Measurements from ENCODE around the gene IGSF21. TPM values are rescaled to one million over a fixed set of nuclear protein-coding genes. Genes with fewer than 3 reads are reported as not detected.

Gene IGSF21
- total RNA-seq, 1 experiment from 2014 or later, result not detected

DNA sequence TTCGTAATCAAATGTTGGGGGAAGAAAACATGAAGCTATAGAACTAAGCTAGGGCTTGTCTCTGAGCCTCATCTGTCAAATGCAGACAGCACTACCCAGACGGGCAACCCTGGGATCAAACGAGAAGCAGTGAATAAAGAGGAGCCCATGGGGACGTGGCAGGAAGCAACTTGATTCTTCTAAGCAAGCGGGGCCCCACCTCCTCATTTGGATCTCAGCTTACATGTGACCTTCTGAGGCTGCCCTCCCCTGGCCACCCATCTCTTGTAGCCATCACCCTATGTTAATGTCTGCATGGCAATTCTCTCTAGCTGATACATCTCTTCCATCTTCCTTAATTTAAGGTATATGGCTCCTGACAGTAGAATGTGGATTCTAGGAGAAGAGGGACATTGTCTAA is 171.3 kb downstream of the IGSF21 start:
- no peak overlapping the region for H3K4me3 Mint-ChIP-seq (ENCODE audit: unreplicated experiment)
- BruUV-seq (replicated peaks), result no TSS peak
- no peaks in the 10 kb centered on the region for H3K4me1 Mint-ChIP-seq (ENCODE audit: insufficient read depth, unreplicated experiment)
- CTCF ChIA-PET, result interaction anchor here (0.7 kb wide), 1 partner anchor 296 kb away, joined by 4 read pairs; no protein-coding TSS in a partner anchor
- H3K27ac Mint-ChIP-seq (ENCODE audit: low read depth, unreplicated experiment), result no peak overlapping the region
- TF ChIP-seq, protein P1, sequence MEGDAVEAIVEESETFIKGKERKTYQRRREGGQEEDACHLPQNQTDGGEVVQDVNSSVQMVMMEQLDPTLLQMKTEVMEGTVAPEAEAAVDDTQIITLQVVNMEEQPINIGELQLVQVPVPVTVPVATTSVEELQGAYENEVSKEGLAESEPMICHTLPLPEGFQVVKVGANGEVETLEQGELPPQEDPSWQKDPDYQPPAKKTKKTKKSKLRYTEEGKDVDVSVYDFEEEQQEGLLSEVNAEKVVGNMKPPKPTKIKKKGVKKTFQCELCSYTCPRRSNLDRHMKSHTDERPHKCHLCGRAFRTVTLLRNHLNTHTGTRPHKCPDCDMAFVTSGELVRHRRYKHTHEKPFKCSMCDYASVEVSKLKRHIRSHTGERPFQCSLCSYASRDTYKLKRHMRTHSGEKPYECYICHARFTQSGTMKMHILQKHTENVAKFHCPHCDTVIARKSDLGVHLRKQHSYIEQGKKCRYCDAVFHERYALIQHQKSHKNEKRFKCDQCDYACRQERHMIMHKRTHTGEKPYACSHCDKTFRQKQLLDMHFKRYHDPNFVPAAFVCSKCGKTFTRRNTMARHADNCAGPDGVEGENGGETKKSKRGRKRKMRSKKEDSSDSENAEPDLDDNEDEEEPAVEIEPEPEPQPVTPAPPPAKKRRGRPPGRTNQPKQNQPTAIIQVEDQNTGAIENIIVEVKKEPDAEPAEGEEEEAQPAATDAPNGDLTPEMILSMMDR (IDR thresholded peaks at IDR 0.05; ENCODE audit: unreplicated experiment), result no peak
- H3K36me3 Mint-ChIP-seq (ENCODE audit: insufficient read depth, unreplicated experiment), result no peaks in the 10 kb centered on the region
- no peak for DNase-seq (ENCODE audit: unreplicated experiment)
- intact Hi-C loops (cut with micrococcal nuclease), result no loop called here
- peaks cover 12% of the 10 kb centered on the region for H3K27me3 Mint-ChIP-seq (ENCODE audit: insufficient read depth, unreplicated experiment)
- H3K9me3 Mint-ChIP-seq (ENCODE audit: unreplicated experiment), result no peaks in the 10 kb centered on the region
- POLR2A ChIA-PET, result no interaction called here

- TF ChIP-seq, protein P1 (IDR thresholded peaks at IDR 0.05; ENCODE audit: unreplicated experiment), result no peak
- DNase-seq (ENCODE audit: unreplicated experiment), result no peak
- Mint-ChIP-seq H3K4me1 (ENCODE audit: insufficient read depth, unreplicated experiment) (no peaks in the 10 kb centered on the region), H3K36me3 (ENCODE audit: insufficient read depth, unreplicated experiment) (no peaks in the 10 kb centered on the region), H3K9me3 (ENCODE audit: unreplicated experiment) (no peaks in the 10 kb centered on the region), H3K4me3 (ENCODE audit: unreplicated experiment) (no peak overlapping the region), H3K27ac (ENCODE audit: low read depth, unreplicated experiment) (no peak overlapping the region), H3K27me3 (ENCODE audit: insufficient read depth, unreplicated experiment) (peaks cover 17% of the 10 kb centered on the region)
- ChIA-PET POLR2A (interaction anchor here (1.7 kb wide), 1 partner anchor 11 kb away, joined by 4 read pairs; no protein-coding TSS in a partner anchor), CTCF (interaction anchor here (0.7 kb wide), 1 partner anchor 296 kb away, joined by 4 read pairs; no protein-coding TSS in a partner anchor)
- intact Hi-C loops (cut with micrococcal nuclease), result no loop called here
- BruUV-seq (replicated peaks), result no TSS peak
Measured at GRCh38 chr1:18279351-18280074, 171.9 kb downstream of the IGSF21 start.

DNA sequence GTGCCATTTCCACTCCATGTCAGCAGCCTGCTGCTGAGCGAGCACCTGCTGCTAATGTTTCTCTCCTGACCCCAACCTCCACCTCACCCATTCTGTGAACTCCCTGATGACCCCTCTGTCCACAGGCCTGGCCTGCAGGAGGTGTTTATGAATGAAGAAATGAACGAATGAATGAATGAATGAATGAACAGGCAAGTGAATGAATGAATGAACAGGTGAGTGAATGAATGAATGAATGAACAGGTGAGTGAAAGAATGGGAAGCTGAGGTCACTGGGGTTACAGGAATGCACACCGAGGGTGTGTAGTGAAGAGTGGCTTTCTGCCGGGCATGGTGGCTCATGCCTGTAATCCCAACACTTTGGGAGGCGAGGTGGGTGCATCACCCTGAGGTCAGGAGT is 173.4 kb downstream of the IGSF21 start:
- intact Hi-C loops (cut with micrococcal nuclease), result no loop called here
- Mint-ChIP-seq H3K4me1 (ENCODE audit: insufficient read depth, unreplicated experiment) (no peaks in the 10 kb centered on the region), H3K4me3 (ENCODE audit: unreplicated experiment) (no peak overlapping the region), H3K27me3 (ENCODE audit: insufficient read depth, unreplicated experiment) (peaks cover 32% of the 10 kb centered on the region), H3K9me3 (ENCODE audit: unreplicated experiment) (no peaks in the 10 kb centered on the region), H3K27ac (ENCODE audit: low read depth, unreplicated experiment) (no peak overlapping the region), H3K36me3 (ENCODE audit: insufficient read depth, unreplicated experiment) (no peaks in the 10 kb centered on the region)
- ChIA-PET POLR2A (interaction anchor here (1.7 kb wide), 1 partner anchor 13 kb away, joined by 4 read pairs; no protein-coding TSS in a partner anchor), CTCF (interaction anchor here (0.7 kb wide), 1 partner anchor 627 kb away, joined by 3 read pairs; no protein-coding TSS in a partner anchor)
- TF ChIP-seq, protein P1 (IDR thresholded peaks at IDR 0.05; ENCODE audit: unreplicated experiment), result no peak
- no peak for DNase-seq (ENCODE audit: unreplicated experiment)
- no TSS peak for BruUV-seq (replicated peaks)

GRCh38 chr1:18282851-18283600 is 175.4 kb downstream of the IGSF21 start:
- TF ChIP-seq, protein P1 (IDR thresholded peaks at IDR 0.05; ENCODE audit: unreplicated experiment), result no peak
- intact Hi-C loops (cut with micrococcal nuclease), result no loop called here
- Mint-ChIP-seq H3K4me1 (ENCODE audit: insufficient read depth, unreplicated experiment) (no peaks in the 10 kb centered on the region), H3K36me3 (ENCODE audit: insufficient read depth, unreplicated experiment) (no peaks in the 10 kb centered on the region), H3K27ac (ENCODE audit: low read depth, unreplicated experiment) (no peak overlapping the region), H3K4me3 (ENCODE audit: unreplicated experiment) (no peak overlapping the region), H3K9me3 (ENCODE audit: unreplicated experiment) (no peaks in the 10 kb centered on the region), H3K27me3 (ENCODE audit: insufficient read depth, unreplicated experiment) (peaks cover 38% of the 10 kb centered on the region)
- CTCF ChIA-PET, result no interaction called here
- no TSS peak for BruUV-seq (replicated peaks)
- DNase-seq (ENCODE audit: unreplicated experiment), result no peak
- POLR2A ChIA-PET, result no interaction called here
